Spleen (tissue), 7 donors: ENCODE data around the gene TPO.

Source experiments
- CTCF ChIP-seq, 11 experiments: fragments of 200-600 bp in 7 of 11; fragments of 450-650 bp in 4 of 11; sonication (generic) in 4 of 11; IDR thresholded peaks in 8 of 11; conservative IDR thresholded peaks in 3 of 11; 1 replicate in 7 of 11; 2 replicates in 4 of 11; pipeline versions ENCODE4 v1.4.0 to v1.8.0; 2016 to 2021; ENCODE audit warnings: antibody characterized with exemption in 11 of 11, inconsistent platforms in 4 of 11, mild to moderate bottlenecking in 1 of 11
- POLR2A ChIP-seq, 3 donors: fragments of 450-650 bp; IDR thresholded peaks; one replicate each; pipeline ENCODE4 v1.5.1; 2017; ENCODE audit warnings: antibody characterized with exemption in 3 of 3, mild to moderate bottlenecking in 1 of 3
- donor health status: DM: no; HTN: no; CAD: no; lungs with moderate emphysema.
- donor health status: DM: no; HTN: no; CAD: no.
- donor health status: DM: no; HTN: no; CAD: no.

GRCh38 chr2:1551905-1552304 is 138.6 kb downstream of the TPO start:
- TF ChIP-seq CTCF (IDR thresholded peaks at IDR 0.05 in 8 of 11, conservative IDR thresholded peaks at IDR 0.05 in 3 of 11) (no peak), POLR2A (IDR thresholded peaks at IDR 0.05) (no peak)
